A673 (cell line): ENCODE results near the gene INPP4A.

Source experiments
- EZH2 ChIP-seq: fragments of 200-600 bp; sonication (generic); IDR thresholded peaks from 2 replicates; pipeline ENCODE4 v1.6.1; 2017; ENCODE audit warnings: borderline replicate concordance, low read depth, mild to moderate bottlenecking, mixed read lengths, antibody characterized with exemption, low read length; ENCODE audit not compliant: poor library complexity, severe bottlenecking
- TF ChIP-seq, protein P1 (sequence below): fragments of 300-800, 200-600 bp; sonication (generic); conservative IDR thresholded peaks from 2 replicates; pipeline ENCODE4 v1.5.1; 2017; ENCODE audit warnings: low read depth, mild to moderate bottlenecking, antibody characterized with exemption, low read length, moderate library complexity, mixed read lengths

DNA sequence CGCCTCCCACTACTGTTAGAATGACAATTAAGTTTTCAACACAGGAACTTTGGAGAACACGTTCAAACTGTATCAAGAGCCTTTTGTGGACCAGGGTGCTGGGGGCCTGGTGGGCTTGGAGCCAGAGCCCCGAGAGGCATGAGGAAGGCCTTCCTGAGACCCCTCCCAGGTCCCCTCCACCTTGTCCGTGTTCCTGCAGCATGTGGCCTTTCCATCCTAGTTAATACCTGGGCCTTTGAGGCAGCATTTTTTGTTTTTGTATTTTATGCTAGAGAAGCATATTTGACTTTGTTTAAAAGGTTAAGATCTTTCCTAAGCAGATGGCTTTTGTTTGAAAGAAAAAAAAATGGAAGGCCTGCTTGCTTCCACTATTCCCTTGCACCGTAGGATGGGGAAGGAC, 68.0 kb downstream of the INPP4A start:
- TF ChIP-seq, protein P1, sequence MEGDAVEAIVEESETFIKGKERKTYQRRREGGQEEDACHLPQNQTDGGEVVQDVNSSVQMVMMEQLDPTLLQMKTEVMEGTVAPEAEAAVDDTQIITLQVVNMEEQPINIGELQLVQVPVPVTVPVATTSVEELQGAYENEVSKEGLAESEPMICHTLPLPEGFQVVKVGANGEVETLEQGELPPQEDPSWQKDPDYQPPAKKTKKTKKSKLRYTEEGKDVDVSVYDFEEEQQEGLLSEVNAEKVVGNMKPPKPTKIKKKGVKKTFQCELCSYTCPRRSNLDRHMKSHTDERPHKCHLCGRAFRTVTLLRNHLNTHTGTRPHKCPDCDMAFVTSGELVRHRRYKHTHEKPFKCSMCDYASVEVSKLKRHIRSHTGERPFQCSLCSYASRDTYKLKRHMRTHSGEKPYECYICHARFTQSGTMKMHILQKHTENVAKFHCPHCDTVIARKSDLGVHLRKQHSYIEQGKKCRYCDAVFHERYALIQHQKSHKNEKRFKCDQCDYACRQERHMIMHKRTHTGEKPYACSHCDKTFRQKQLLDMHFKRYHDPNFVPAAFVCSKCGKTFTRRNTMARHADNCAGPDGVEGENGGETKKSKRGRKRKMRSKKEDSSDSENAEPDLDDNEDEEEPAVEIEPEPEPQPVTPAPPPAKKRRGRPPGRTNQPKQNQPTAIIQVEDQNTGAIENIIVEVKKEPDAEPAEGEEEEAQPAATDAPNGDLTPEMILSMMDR, result no peak
- TF ChIP-seq EZH2, result no peak
